ENCODE measurements around the gene CALD1.

Gene CALD1

DNA sequence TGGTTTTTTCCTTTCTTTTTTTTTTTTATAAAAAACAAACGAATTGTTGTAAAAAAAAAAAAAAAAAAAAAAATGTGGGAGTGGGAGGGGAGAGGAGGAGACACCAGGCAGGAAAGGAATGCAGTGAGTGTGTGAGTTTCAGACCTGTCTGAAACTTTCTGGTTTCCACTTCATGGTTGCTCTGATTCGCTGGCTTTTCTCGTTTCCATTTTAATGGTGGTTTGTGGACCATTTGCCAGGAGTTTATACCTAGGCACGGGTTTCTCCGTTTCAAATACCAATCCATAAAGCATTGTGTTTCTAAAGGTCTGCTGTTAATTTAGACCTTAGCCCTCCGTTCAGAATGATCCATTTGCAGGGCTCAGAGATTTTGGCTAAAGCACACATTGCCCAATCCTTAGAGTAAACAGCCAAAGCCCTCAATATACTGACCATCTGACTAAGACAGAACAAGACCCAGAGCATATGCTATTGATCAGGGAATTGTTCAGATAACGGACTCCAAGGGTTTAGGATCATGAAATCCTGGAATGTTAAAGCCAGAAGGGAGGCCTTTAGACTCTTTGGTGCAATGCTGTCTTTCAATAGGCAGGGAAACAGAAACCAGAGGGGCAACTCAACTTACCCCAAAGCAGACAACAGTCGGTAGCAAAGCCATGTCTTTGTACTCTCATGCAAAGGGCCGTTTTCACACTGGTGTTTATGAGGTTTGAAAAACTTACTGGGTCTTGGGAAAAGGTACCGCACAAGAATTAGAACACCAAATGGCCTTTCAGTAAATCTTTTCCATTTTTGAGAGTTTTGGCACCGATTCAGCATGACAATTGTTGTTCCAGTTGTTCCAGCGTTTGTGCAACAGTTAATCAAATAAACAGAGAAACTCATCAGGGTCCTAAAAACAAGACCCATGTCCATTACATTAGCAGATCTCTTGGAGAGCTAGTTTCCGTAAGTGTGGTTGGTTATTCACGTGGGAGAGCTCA, 112.6 kb downstream of the CALD1 start:
- Histone ChIP-seq H3K27me3 (ENCODE audit: control insufficient read depth, insufficient read depth, low read length) (no peaks in the 10 kb centered on the region), H3K27ac (ENCODE audit: low read length) (peak overlapping the region; percentile 86), H3K4me1 (ENCODE audit: control insufficient read depth, low read depth, low read length) (peaks cover 22% of the 10 kb centered on the region), H3K9ac (ENCODE audit: low read length) (peak overlapping the region; percentile 76), H3K36me3 (ENCODE audit: control insufficient read depth, low read depth, low read length) (no peaks in the 10 kb centered on the region), H3K9me3 (ENCODE audit: control insufficient read depth, low read depth, low read length) (peaks cover 5% of the 10 kb centered on the region), H3K4me3 (ENCODE audit: low read length) (peak overlapping the region; percentile 92)

DNA sequence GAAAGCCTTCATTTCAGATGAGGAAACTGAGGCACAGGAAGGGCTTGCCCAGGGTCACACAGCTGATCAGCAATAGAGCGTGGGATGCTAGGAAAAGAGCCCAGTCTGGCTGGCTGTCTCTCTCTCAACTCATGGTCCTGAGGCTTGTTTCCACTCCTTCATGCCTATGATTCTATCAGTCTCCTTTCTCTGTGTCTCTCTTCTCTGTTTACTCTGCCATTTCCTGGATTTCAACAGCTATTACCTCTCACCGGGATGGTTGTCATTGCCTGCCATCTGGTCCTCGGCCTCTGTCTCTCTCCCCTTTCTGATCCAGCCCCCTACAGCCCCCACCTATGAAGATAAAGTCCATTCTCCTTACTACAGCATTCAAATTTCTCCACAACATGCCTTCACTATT, 113.5 kb downstream of the CALD1 start:
- Histone ChIP-seq H3K9ac (ENCODE audit: low read length) (no peak overlapping the region), H3K9me3 (ENCODE audit: control insufficient read depth, low read depth, low read length) (peaks cover 5% of the 10 kb centered on the region), H3K4me1 (ENCODE audit: control insufficient read depth, low read depth, low read length) (peaks cover 22% of the 10 kb centered on the region), H3K27ac (ENCODE audit: low read length) (no peak overlapping the region), H3K27me3 (ENCODE audit: control insufficient read depth, insufficient read depth, low read length) (no peaks in the 10 kb centered on the region), H3K4me3 (ENCODE audit: low read length) (peak overlapping the region; percentile 92), H3K36me3 (ENCODE audit: control insufficient read depth, low read depth, low read length) (no peaks in the 10 kb centered on the region)

DNA sequence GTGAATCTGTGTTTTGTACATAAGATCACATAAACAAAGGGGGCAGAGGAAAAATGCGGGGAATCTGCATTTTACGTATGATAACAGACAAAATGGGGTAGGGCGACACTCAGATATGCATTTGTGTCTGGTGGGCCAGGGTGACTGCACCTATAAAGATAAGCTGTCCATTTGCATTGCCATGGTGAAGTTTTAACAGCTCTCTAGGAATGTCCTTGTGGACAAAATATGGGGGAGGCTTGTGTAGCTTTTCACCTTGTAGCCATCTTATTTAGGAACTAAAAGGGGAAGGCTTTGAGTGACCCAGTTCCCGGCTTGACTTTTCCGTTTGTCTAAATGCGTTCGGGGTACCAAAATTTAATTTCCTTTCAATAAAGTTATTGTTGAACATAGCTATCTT, 114.5 kb downstream of the CALD1 start:
- H3K4me1 ChIP-seq (ENCODE audit: control insufficient read depth, low read depth, low read length): peaks cover 22% of the 10 kb centered on the region
- H3K27me3 ChIP-seq (ENCODE audit: control insufficient read depth, insufficient read depth, low read length): no peaks in the 10 kb centered on the region
- H3K27ac ChIP-seq (ENCODE audit: low read length): no peak overlapping the region
- no peak overlapping the region for H3K4me3 ChIP-seq (ENCODE audit: low read length)
- peaks cover 5% of the 10 kb centered on the region for H3K9me3 ChIP-seq (ENCODE audit: control insufficient read depth, low read depth, low read length)
- no peaks in the 10 kb centered on the region for H3K36me3 ChIP-seq (ENCODE audit: control insufficient read depth, low read depth, low read length)
- H3K9ac ChIP-seq (ENCODE audit: low read length): no peak overlapping the region

DNA sequence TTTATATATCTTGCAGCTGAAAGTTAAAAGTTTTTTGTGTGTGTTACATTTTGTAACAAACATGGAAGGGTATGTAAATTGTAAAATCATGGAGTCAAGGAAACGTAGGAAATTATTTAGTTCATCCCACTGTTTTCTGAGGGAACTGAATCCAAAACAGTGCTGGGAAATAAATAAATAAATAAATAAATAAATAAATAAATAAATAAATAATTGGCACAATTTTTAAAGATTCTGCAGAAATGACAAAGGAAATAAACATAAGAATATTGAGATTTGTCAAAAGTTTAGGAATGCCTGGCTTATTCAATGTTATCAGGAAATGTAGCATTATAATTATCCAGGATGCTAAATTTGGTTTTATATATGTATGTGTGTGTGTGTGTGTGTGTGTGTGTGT, 115.5 kb downstream of the CALD1 start:
- H3K4me3 ChIP-seq (ENCODE audit: low read length): no peak overlapping the region
- no peaks in the 10 kb centered on the region for H3K36me3 ChIP-seq (ENCODE audit: control insufficient read depth, low read depth, low read length)
- no peak overlapping the region for H3K27ac ChIP-seq (ENCODE audit: low read length)

DNA sequence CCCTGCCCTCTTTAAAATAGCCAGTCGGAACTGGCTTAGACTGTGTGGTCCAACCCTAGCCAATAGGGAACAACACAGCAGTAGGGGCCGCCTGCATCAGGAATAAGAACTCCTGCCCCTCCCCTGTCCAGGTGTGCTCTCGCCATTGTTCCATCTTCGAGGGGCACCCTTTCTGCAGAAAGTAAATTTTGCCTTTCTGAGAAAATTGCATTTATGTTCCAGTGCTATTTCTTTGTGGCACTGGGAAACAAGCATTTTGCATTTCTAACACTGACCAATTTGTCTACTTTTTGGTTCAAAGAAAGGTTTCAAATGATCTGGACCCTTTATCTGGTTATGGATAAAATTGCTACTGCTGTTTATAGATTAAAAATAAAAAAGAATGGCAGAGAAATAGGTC, 116.6 kb downstream of the CALD1 start:
- H3K4me1 ChIP-seq (ENCODE audit: control insufficient read depth, low read depth, low read length): peaks cover 16% of the 10 kb centered on the region
- no peak overlapping the region for H3K27ac ChIP-seq (ENCODE audit: low read length)
- H3K4me3 ChIP-seq (ENCODE audit: low read length): no peak overlapping the region
- H3K27me3 ChIP-seq (ENCODE audit: control insufficient read depth, insufficient read depth, low read length): no peaks in the 10 kb centered on the region
- no peaks in the 10 kb centered on the region for H3K36me3 ChIP-seq (ENCODE audit: control insufficient read depth, low read depth, low read length)
- H3K9ac ChIP-seq (ENCODE audit: low read length): no peak overlapping the region
- H3K9me3 ChIP-seq (ENCODE audit: control insufficient read depth, low read depth, low read length): peaks cover 5% of the 10 kb centered on the region

More for the DNA sequence above, 115.5 kb downstream of the CALD1 start:
- Histone ChIP-seq H3K4me1 (ENCODE audit: control insufficient read depth, low read depth, low read length) (peaks cover 22% of the 10 kb centered on the region), H3K27me3 (ENCODE audit: control insufficient read depth, insufficient read depth, low read length) (no peaks in the 10 kb centered on the region), H3K9ac (ENCODE audit: low read length) (no peak overlapping the region), H3K9me3 (ENCODE audit: control insufficient read depth, low read depth, low read length) (peaks cover 5% of the 10 kb centered on the region)

DNA sequence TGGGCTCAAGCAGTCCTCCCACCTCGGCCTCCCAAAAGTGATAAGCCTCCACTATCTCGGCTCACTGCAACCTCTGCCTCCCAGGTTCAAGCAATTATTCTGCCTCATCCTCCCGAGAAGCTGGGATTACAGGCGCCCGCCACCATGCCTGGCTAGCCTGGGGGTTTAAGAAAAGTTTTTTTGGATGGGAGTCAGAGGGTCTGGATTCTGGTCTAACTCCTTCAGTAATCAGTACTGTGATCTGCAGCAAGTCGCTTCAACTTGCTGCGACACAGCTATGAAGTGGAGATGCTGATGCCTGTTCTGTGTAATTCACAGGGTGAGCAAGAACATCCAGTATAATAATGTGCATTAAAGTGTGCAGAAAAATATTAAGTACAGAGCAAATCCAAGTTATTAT, 118.5 kb downstream of the CALD1 start:
- Histone ChIP-seq H3K27ac (ENCODE audit: low read length) (no peak overlapping the region), H3K36me3 (ENCODE audit: control insufficient read depth, low read depth, low read length) (no peaks in the 10 kb centered on the region), H3K27me3 (ENCODE audit: control insufficient read depth, insufficient read depth, low read length) (no peaks in the 10 kb centered on the region), H3K4me1 (ENCODE audit: control insufficient read depth, low read depth, low read length) (peaks cover 5% of the 10 kb centered on the region), H3K9me3 (ENCODE audit: control insufficient read depth, low read depth, low read length) (peaks cover 5% of the 10 kb centered on the region), H3K9ac (ENCODE audit: low read length) (no peak overlapping the region), H3K4me3 (ENCODE audit: low read length) (no peak overlapping the region)

DNA sequence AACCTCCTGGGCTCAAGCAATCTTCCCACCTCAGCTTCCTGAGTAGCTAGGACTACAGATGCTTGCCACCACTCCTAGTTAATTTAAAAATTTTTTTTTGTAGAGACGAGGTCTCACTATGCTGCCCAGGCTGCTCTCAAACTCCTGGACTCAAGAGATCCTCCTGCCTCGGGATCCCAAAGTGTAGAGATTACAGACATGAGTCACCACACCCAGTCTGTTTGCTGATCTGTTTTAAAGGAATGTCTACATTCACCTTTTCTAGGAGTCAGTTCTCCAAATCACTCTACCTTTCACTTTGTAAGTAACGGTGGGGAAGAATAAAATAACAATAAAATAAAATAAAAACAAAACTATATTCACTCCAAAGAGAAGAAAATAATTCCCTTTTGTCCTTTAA, 120.3 kb downstream of the CALD1 start:
- H3K4me3 ChIP-seq (ENCODE audit: low read length): no peak overlapping the region
- H3K27me3 ChIP-seq (ENCODE audit: control insufficient read depth, insufficient read depth, low read length): no peaks in the 10 kb centered on the region
- H3K36me3 ChIP-seq (ENCODE audit: control insufficient read depth, low read depth, low read length): no peaks in the 10 kb centered on the region
- no peak overlapping the region for H3K9ac ChIP-seq (ENCODE audit: low read length)
- H3K9me3 ChIP-seq (ENCODE audit: control insufficient read depth, low read depth, low read length): peaks cover 5% of the 10 kb centered on the region
- H3K4me1 ChIP-seq (ENCODE audit: control insufficient read depth, low read depth, low read length): no peaks in the 10 kb centered on the region
- H3K27ac ChIP-seq (ENCODE audit: low read length): no peak overlapping the region

DNA sequence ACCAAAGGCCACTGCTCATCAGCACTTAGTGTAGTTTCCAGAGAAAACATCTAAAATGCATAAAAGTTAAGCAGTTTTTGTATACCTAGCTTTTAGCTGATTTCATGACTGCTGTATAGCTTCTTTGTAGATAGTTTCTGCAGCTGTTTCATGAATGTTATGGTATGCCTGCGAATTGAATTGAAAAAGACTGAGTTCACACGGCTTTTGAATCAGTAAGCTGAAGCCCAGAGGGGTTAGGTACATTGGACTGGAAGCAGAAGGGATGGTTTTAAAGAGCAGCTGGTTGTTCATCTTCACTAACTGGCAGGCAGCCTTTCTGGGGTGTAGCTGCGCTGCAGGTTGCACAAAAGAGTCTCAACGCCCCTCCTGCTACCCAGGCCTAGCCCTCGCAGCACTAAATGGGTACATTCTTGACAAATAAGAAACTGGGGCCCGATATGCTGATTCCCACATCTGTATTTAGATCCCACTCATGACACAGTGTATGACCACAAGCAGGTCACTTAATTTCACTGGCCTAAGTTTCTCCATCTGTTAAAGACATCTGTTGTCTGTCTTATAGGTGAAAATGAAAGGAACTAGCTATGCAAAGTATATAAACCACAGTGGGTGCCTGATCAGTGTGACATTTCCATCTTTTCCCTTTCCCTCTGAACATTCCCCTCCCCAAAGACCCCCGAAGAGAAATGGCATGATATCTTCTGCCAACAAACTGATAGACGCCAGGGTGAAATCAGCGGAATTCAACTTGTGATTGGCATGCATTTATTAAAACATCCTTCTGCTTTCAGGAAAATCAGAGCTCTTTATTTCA, 120.9 kb downstream of the CALD1 start:
- Histone ChIP-seq H3K27me3 (ENCODE audit: control insufficient read depth, insufficient read depth, low read length) (no peaks in the 10 kb centered on the region), H3K36me3 (ENCODE audit: control insufficient read depth, low read depth, low read length) (no peaks in the 10 kb centered on the region), H3K9me3 (ENCODE audit: control insufficient read depth, low read depth, low read length) (peaks cover 3% of the 10 kb centered on the region), H3K9ac (ENCODE audit: low read length) (no peak overlapping the region), H3K4me1 (ENCODE audit: control insufficient read depth, low read depth, low read length) (no peaks in the 10 kb centered on the region), H3K4me3 (ENCODE audit: low read length) (no peak overlapping the region), H3K27ac (ENCODE audit: low read length) (no peak overlapping the region)

DNA sequence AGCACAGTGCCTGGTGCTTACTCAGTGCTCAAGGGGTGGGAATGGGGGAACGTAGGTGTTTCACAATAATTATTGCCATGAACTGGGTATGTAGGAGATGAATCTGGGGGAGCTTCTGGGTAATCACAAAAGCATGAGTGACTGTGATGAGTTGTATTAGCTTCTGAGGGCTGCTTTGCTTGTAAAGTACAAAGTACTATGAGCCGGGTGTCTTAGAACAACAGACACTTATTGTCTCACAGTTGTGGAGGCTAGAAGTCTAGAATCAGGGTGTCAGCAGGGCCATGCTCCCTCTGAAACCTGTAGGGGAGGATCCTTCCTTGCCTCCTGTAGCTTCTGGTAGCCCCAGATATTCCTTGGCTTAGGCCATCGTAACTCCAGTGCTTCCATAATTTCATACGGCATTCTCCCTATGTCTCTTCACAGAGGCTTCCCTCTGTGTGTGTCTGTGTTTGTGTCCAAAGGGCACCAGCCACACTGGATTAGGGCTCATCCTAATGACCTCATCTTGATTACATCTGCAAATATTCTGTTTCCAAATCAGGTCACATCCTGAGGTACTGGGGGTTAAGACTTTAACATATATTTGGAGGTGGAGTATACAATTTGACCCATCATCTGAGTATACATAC, 122.1 kb downstream of the CALD1 start:
- H3K4me3 ChIP-seq (ENCODE audit: low read length): no peak overlapping the region
- H3K9me3 ChIP-seq (ENCODE audit: control insufficient read depth, low read depth, low read length): no peaks in the 10 kb centered on the region
- H3K4me1 ChIP-seq (ENCODE audit: control insufficient read depth, low read depth, low read length): no peaks in the 10 kb centered on the region
- no peaks in the 10 kb centered on the region for H3K36me3 ChIP-seq (ENCODE audit: control insufficient read depth, low read depth, low read length)
- no peak overlapping the region for H3K9ac ChIP-seq (ENCODE audit: low read length)
- H3K27ac ChIP-seq (ENCODE audit: low read length): no peak overlapping the region
- no peaks in the 10 kb centered on the region for H3K27me3 ChIP-seq (ENCODE audit: control insufficient read depth, insufficient read depth, low read length)

DNA sequence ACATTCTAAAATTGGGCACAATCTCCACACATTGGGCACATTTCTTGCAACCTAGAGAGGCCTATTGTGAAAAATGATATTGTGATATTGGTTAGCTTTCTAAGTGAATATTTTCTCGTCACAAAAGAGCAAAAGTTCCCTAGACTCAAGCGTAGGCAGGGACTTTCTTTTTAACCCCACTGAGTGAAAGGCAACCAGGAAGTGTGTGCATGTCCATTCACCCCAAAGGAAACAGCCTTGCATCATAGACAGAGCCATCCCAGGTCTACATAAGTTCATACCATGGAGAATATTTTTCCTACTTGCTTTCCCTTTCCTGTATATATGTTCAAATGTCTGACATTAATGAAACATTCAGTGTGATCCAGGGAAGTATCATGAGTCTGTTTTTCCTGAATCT, 122.6 kb downstream of the CALD1 start:
- H3K9me3 ChIP-seq (ENCODE audit: control insufficient read depth, low read depth, low read length): no peaks in the 10 kb centered on the region
- no peak overlapping the region for H3K4me3 ChIP-seq (ENCODE audit: low read length)
- no peaks in the 10 kb centered on the region for H3K4me1 ChIP-seq (ENCODE audit: control insufficient read depth, low read depth, low read length)
- no peaks in the 10 kb centered on the region for H3K27me3 ChIP-seq (ENCODE audit: control insufficient read depth, insufficient read depth, low read length)
- H3K36me3 ChIP-seq (ENCODE audit: control insufficient read depth, low read depth, low read length): no peaks in the 10 kb centered on the region
- no peak overlapping the region for H3K9ac ChIP-seq (ENCODE audit: low read length)
- H3K27ac ChIP-seq (ENCODE audit: low read length): no peak overlapping the region

DNA sequence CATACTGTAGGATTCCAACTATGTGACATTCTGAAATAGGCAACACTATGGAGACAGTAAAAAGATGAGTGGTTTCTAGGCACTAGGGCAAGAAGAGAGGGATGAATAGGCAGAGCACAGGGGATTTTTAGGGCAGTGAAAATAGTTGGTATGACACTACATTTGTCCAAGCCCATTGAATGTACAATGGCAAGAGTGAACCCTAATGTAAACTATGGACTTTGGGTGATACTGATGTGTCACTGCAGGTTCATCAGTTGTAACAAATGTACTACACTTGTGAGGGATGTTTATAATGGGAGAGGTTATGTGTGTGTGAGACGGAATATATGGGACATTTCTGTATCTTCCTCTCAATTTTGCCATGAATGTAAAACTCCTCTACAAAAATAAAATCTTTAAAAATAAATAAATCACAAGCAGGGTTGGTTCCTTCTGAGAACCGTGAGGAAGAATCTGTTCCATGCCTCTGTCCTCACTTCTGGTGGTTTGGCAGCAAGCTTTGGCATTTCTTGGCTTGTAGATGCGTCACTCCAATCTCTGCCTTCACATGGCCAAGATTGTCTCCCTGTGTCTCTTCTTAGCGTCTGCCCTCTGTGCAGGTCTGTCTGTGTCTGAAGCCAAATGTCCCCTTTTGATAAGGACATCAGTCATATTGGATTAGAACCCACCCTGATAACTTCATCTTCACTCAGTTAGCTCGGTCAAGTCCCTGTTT, 123.8 kb downstream of the CALD1 start:
- no peaks in the 10 kb centered on the region for H3K27me3 ChIP-seq (ENCODE audit: control insufficient read depth, insufficient read depth, low read length)
- H3K36me3 ChIP-seq (ENCODE audit: control insufficient read depth, low read depth, low read length): no peaks in the 10 kb centered on the region
- no peak overlapping the region for H3K9ac ChIP-seq (ENCODE audit: low read length)
- no peaks in the 10 kb centered on the region for H3K4me1 ChIP-seq (ENCODE audit: control insufficient read depth, low read depth, low read length)
- H3K4me3 ChIP-seq (ENCODE audit: low read length): no peak overlapping the region
- H3K9me3 ChIP-seq (ENCODE audit: control insufficient read depth, low read depth, low read length): no peaks in the 10 kb centered on the region
- no peak overlapping the region for H3K27ac ChIP-seq (ENCODE audit: low read length)

All from iPS-18a (cell line).